Lower leg skin (tissue), 4 donors: ENCODE results near the gene RPS6KC1. TPM values are rescaled to one million over a fixed set of nuclear protein-coding genes. Genes with fewer than 3 reads are reported as not detected.

Source experiments
- DNase-seq, 2 donors: peaks; one replicate each; pipeline ENCODE4 v3.0.0-alpha.2; 2019; ENCODE audit warnings: low spot score in 2 of 2
- H3K4me3 ChIP-seq: fragments of 200-600 bp; sonication (generic); 2 replicates; pipeline ENCODE4 v1.5.1; 2017; ENCODE audit warnings: mild to moderate bottlenecking, low read depth; ENCODE audit not compliant: poor library complexity, severe bottlenecking
- POLR2A ChIP-seq, 2 donors: fragments of 450-650 bp; IDR thresholded peaks; one replicate each; pipeline ENCODE4 v1.6.1; 2016 to 2017; ENCODE audit warnings: antibody characterized with exemption in 2 of 2, mild to moderate bottlenecking in 1 of 2, moderate library complexity in 1 of 2
- WGBS, 2 donors: methylation state at CpG; one replicate each; pipeline ENCODE4 v1.1.5; 2018; 5-methylcytosine and 5-hydroxymethylcytosine counted together
- intact Hi-C: fragments of 100-400 bp; cut with DNase I; formaldehyde crosslinking; loops from one replicate; pipeline ENCODE4 v1.15.0; 2023; ENCODE audit warnings: low total_unique reads
- total RNA-seq, 4 donors: library from RNA; depleted of rRNA; stranded (reverse); fragments of >200 nt; gene quantifications; one replicate each; pipeline ENCODE4 v1.1.0, GENCODE V29; 2016
- TF ChIP-seq, protein P1 (sequence below), 3 donors: fragments of 450-650 bp; IDR thresholded peaks; one replicate each; pipeline ENCODE4 v1.5.1; 2016; ENCODE audit warnings: antibody characterized with exemption in 3 of 3, mild to moderate bottlenecking in 3 of 3, moderate library complexity in 2 of 3

Gene RPS6KC1
- total RNA-seq, 4 donors from 2014 or later, result 7.6 to 15.5 (median 10.6) TPM

DNA sequence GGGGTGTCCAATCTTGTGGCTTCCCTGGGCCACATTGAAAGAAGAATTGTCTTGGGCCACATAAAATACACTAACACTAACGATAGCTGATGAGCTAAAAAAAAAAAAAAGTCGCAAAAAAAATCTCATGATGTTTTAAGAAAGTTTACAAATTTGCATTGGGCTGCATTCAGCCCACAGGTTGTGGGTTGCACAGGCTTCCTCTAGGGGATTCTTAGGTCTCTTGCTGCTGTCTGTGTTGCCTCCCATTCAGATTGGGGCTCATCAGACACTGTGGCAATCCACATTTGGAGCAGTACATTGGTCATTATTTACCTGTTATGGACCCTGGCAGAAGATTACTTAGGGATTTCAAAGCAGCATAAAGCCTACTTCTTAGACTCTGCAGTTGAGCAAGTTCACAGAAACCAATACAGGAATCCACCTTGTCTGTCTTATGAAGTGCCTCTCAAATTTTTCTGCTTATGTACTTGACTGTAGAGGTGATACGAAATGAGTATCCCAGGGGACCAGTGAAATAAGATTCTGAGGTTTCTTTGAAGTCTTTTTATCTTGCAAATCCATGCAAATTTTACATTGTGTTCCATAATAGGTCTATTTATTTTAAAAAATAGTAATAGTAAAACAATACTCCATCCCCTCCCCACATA is 205.5 kb downstream of the RPS6KC1 start:
- 90% methylated on average over 3 of the region's 3 CpGs for WGBS, 2 donors

DNA sequence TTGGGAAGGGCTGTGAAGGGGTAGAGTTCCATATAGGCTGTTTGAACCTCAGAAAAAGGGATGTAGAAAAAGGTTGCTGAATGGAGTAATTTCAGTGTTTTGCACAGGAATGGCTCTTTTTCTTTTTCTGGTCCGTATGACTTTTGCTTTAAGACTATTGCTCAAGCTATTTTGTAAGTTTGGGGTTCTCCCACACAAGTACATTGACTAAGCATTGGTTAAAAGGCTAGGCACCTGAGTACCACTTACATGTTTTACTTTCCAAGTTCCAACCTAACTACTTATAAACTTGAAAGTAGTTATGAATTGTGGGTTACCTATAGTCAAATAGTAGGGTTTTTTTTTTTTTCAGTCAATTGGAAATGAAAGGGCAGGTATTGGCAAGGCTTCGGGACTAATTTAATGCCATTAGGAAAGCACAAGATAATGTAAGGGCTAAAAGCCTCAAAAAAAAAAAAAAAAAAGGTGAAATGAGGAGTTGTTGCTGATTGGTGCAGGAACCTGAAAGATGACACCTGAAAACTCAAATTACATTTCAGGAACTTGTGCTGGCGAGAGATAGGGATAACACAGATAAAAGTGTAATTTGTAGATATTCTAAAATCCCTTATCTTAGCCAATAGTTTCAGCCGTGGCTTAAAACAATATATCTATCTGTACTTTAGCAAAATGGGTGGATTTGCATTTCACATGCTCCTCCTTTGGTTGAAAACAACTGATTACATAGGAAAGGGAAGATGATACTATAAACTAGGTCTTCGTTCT is 209.5 kb downstream of the RPS6KC1 start:
- intact Hi-C loops, result no loop called here
- TF ChIP-seq POLR2A (IDR thresholded peaks at IDR 0.05), result no peak
- TF ChIP-seq, protein P1, sequence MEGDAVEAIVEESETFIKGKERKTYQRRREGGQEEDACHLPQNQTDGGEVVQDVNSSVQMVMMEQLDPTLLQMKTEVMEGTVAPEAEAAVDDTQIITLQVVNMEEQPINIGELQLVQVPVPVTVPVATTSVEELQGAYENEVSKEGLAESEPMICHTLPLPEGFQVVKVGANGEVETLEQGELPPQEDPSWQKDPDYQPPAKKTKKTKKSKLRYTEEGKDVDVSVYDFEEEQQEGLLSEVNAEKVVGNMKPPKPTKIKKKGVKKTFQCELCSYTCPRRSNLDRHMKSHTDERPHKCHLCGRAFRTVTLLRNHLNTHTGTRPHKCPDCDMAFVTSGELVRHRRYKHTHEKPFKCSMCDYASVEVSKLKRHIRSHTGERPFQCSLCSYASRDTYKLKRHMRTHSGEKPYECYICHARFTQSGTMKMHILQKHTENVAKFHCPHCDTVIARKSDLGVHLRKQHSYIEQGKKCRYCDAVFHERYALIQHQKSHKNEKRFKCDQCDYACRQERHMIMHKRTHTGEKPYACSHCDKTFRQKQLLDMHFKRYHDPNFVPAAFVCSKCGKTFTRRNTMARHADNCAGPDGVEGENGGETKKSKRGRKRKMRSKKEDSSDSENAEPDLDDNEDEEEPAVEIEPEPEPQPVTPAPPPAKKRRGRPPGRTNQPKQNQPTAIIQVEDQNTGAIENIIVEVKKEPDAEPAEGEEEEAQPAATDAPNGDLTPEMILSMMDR (IDR thresholded peaks at IDR 0.05), result no peak
- no peak for DNase-seq
- H3K4me3 ChIP-seq, result no peak overlapping the region
- 70 to 72% methylated on average over 5 of the region's 5 CpGs for WGBS, 2 donors

More for the DNA sequence above, 205.5 kb downstream of the RPS6KC1 start:
- DNase-seq, result no peak
- H3K4me3 ChIP-seq, result no peak overlapping the region
- TF ChIP-seq, protein P1 (IDR thresholded peaks at IDR 0.05), result no peak
- no peak for TF ChIP-seq POLR2A (IDR thresholded peaks at IDR 0.05)
- intact Hi-C loops, result loop anchor here (10.0 kb wide), 1 partner anchor 1068 kb away; no protein-coding TSS in a partner anchor

DNA sequence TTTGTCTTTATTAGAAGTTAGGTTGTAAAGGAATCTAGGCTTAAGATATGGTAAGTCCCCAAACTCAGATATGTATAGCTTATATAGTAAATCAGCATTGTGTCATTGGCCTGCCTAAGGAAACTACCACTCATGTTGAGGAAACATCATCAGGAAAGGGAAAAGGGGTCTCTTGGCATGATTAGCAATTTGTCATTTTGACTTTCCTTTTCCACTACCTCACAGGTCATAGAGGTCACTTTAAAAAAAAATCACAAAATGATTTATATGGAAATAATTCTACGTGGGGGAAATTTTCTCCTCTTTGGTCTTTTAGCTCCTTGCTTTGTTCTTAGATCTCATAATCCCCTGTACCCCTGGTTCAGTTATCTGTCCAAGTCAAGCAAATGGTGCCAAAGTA is 213.5 kb downstream of the RPS6KC1 start:
- TF ChIP-seq, protein P1 (IDR thresholded peaks at IDR 0.05), result no peak
- no peak for TF ChIP-seq POLR2A (IDR thresholded peaks at IDR 0.05)
- H3K4me3 ChIP-seq, result no peak overlapping the region
- no peak for DNase-seq
- intact Hi-C loops, result no loop called here
- 85 to 91% methylated on average over 1 of the region's 1 CpG for WGBS, 2 donors

DNA sequence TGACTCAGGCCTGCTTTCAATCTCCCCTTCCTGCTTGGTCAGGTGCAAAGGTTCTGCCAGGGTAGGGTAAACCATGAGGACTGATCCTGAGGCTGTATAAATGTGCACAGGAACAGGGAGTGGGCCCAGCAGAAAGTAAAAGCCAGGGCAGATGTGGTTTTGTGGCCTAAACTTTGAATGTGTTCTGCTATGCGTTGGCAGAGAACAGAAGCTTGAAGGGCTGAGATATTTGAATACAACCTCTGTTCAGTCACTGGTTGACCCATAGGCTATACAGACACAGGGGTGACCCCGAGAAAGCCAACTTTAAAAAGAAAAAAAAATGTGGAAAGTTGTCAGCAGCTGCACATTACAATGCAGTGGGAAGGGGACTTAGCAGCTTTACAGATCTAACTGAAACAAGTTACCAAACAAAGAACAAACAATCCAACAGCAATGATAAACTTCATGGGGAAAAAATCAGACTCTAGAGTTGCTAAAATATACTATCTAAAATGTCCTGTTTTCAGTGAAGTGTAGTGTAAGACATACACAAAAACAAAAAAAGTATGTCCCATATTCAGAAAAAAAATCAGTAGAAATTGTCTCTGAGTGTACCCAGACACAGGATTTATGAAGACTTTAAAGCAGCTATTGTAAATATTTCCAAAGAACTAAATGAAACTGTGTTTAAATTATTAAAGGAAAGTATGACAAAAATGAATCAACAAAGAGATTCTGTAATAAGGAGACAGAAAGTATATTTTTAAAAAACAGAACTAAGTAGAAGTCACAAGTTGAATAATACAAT is 216.1 kb downstream of the RPS6KC1 start:
- 93 to 98% methylated on average over 2 of the region's 2 CpGs for WGBS, 2 donors
- DNase-seq, result no peak
- H3K4me3 ChIP-seq, result no peak overlapping the region
- TF ChIP-seq, protein P1 (IDR thresholded peaks at IDR 0.05), result no peak
- no peak for TF ChIP-seq POLR2A (IDR thresholded peaks at IDR 0.05)
- intact Hi-C loops, result no loop called here

DNA sequence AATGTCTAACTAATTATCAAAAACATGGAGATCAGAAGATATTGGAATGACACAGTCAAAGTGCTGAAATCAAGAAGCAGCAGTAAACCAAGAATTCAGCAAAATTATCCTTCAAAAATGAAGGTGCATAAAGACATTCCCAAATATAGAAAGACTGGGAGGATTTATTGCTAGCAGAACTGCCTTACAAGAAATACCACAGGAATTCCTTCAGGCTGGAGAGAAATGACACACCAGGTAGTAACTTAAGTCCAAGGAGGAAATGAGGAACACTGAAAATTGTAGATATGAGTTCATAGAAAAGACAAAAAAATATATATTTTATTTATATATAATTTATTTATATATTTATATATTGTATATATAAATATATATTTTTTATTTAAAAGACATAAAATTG is 217.2 kb downstream of the RPS6KC1 start:
- intact Hi-C loops, result no loop called here
- DNase-seq, result no peak
- no peak overlapping the region for H3K4me3 ChIP-seq
- TF ChIP-seq, protein P1 (IDR thresholded peaks at IDR 0.05), result no peak
- no peak for TF ChIP-seq POLR2A (IDR thresholded peaks at IDR 0.05)
